Measurements from ENCODE around the gene SORCS2.

The SORCS2 gene

DNA sequence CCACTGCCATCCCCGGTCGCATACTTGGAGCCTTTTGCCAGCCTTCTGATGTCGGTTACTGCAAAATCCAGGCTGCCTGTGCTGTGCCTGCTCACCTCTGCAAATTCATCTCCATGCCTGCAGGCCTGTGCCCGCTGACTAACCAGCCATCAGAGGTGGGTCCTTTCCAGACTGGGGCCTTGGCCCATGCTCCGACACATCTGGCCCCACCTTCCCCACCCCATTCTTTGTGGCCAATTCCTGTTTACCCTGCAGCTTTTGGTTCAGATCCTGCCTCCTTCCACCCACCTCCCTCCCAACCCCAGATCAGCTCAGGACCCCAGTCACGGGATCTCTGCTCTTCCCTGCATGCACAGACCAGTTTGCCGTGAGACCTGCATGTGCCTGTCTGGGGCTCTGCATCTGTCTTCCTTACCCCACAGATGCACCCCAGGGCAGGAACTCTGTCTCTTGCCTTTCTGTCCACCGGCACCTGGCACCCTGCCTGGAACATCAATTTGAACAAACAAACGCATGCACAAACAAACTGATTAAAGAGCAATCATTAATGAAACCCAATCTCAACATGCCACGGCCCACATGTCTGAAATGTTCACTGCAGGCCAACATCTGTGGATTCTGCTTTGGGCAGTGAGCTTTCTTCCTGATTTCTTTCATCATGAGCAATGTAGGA is 355.2 kb downstream of the SORCS2 start:
- no peaks in the 10 kb centered on the region for H3K4me1 ChIP-seq (ENCODE audit: control insufficient read depth, insufficient read depth, low read length)
- H3K9me3 ChIP-seq (ENCODE audit: control insufficient read depth, insufficient read depth, low read length), result peaks cover 5% of the 10 kb centered on the region; the same call in 1 of the 2 replicates
- no peak overlapping the region for H3K9ac ChIP-seq (ENCODE audit: low read depth, low read length)
- H3K4me3 ChIP-seq (ENCODE audit: low read depth, low read length), result no peak overlapping the region
- H3K36me3 ChIP-seq (ENCODE audit: control insufficient read depth, insufficient read depth, low read length), result no peaks in the 10 kb centered on the region
- no peak overlapping the region for H3K27ac ChIP-seq (ENCODE audit: low read depth, low read length)
- no peaks in the 10 kb centered on the region for H3K27me3 ChIP-seq (ENCODE audit: control insufficient read depth, insufficient read depth, low read length)

- H3K27me3 ChIP-seq (ENCODE audit: control insufficient read depth, insufficient read depth, low read length), result no peaks in the 10 kb centered on the region
- H3K9me3 ChIP-seq (ENCODE audit: control insufficient read depth, insufficient read depth, low read length), result peaks cover 23% of the 10 kb centered on the region
- H3K36me3 ChIP-seq (ENCODE audit: control insufficient read depth, insufficient read depth, low read length), result no peaks in the 10 kb centered on the region
- H3K4me1 ChIP-seq (ENCODE audit: control insufficient read depth, insufficient read depth, low read length), result no peaks in the 10 kb centered on the region
- H3K27ac ChIP-seq (ENCODE audit: low read depth, low read length), result no peak overlapping the region
- H3K4me3 ChIP-seq (ENCODE audit: low read depth, low read length), result no peak overlapping the region
- H3K9ac ChIP-seq (ENCODE audit: low read depth, low read length), result no peak overlapping the region
Observed at GRCh38 chr4:7549866-7550265, 357.5 kb downstream of the SORCS2 start.

- H3K27ac ChIP-seq (ENCODE audit: low read depth, low read length), result no peak overlapping the region
- no peak overlapping the region for H3K9ac ChIP-seq (ENCODE audit: low read depth, low read length)
- peaks cover 23% of the 10 kb centered on the region for H3K9me3 ChIP-seq (ENCODE audit: control insufficient read depth, insufficient read depth, low read length)
- H3K4me1 ChIP-seq (ENCODE audit: control insufficient read depth, insufficient read depth, low read length), result no peaks in the 10 kb centered on the region
- H3K36me3 ChIP-seq (ENCODE audit: control insufficient read depth, insufficient read depth, low read length), result no peaks in the 10 kb centered on the region
- no peaks in the 10 kb centered on the region for H3K27me3 ChIP-seq (ENCODE audit: control insufficient read depth, insufficient read depth, low read length)
- no peak overlapping the region for H3K4me3 ChIP-seq (ENCODE audit: low read depth, low read length)
Observed at GRCh38 chr4:7552466-7552865, 360.1 kb downstream of the SORCS2 start.

DNA sequence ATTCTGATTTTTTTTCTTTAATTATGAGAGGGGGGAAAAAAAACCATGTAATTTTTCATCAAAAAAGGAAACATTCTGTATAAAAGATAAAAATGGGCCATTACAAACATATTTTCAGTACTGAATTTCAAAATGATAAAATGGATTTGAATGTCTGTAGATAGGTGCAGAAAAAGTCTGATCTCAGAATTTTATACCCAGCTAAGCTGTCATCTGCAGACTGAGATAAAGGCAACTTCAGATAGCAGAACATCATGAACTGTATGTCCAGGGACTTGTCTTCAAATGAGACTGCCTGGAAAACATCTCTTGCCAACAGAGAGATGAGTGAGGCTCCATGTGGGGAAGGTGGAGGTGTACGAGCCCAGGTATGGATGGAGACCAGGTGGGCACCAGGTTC is 360.9 kb downstream of the SORCS2 start:
- H3K27me3 ChIP-seq (ENCODE audit: control insufficient read depth, insufficient read depth, low read length), result no peaks in the 10 kb centered on the region
- no peak overlapping the region for H3K27ac ChIP-seq (ENCODE audit: low read depth, low read length)
- no peaks in the 10 kb centered on the region for H3K4me1 ChIP-seq (ENCODE audit: control insufficient read depth, insufficient read depth, low read length)
- H3K4me3 ChIP-seq (ENCODE audit: low read depth, low read length), result no peak overlapping the region
- no peak overlapping the region for H3K9ac ChIP-seq (ENCODE audit: low read depth, low read length)
- no peaks in the 10 kb centered on the region for H3K36me3 ChIP-seq (ENCODE audit: control insufficient read depth, insufficient read depth, low read length)
- peaks cover 23% of the 10 kb centered on the region for H3K9me3 ChIP-seq (ENCODE audit: control insufficient read depth, insufficient read depth, low read length)

- Histone ChIP-seq H3K9ac (ENCODE audit: low read depth, low read length) (no peak overlapping the region), H3K9me3 (ENCODE audit: control insufficient read depth, insufficient read depth, low read length) (peaks cover 23% of the 10 kb centered on the region), H3K4me1 (ENCODE audit: control insufficient read depth, insufficient read depth, low read length) (no peaks in the 10 kb centered on the region), H3K27ac (ENCODE audit: low read depth, low read length) (no peak overlapping the region), H3K27me3 (ENCODE audit: control insufficient read depth, insufficient read depth, low read length) (no peaks in the 10 kb centered on the region), H3K4me3 (ENCODE audit: low read depth, low read length) (no peak overlapping the region), H3K36me3 (ENCODE audit: control insufficient read depth, insufficient read depth, low read length) (no peaks in the 10 kb centered on the region)
Observed at GRCh38 chr4:7554905-7555304, 362.6 kb downstream of the SORCS2 start.

GRCh38 chr4:7556558-7556957 is 364.2 kb downstream of the SORCS2 start:
- Histone ChIP-seq H3K9ac (ENCODE audit: low read depth, low read length) (no peak overlapping the region), H3K9me3 (ENCODE audit: control insufficient read depth, insufficient read depth, low read length) (peaks cover 23% of the 10 kb centered on the region), H3K36me3 (ENCODE audit: control insufficient read depth, insufficient read depth, low read length) (no peaks in the 10 kb centered on the region), H3K4me3 (ENCODE audit: low read depth, low read length) (no peak overlapping the region), H3K27me3 (ENCODE audit: control insufficient read depth, insufficient read depth, low read length) (no peaks in the 10 kb centered on the region), H3K4me1 (ENCODE audit: control insufficient read depth, insufficient read depth, low read length) (no peaks in the 10 kb centered on the region), H3K27ac (ENCODE audit: low read depth, low read length) (no peak overlapping the region)

DNA sequence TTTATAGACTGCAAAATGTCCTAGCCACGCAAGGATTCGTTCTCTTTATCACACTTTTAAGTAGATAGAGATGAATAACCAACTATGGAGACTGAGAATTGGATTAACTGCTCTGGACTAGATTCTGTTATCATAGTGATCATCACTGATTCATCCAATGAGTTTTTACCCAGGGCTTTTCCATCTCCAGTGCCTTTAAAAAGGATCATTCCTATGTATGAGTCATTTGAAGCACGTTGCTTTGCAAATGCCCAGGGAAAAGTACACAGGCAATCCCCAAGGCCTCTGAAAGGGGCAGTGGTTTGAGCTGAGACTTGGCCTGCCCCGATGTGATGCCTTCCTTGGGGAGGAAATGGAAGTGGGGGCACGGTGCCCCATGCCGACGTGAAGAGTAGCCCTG is 365.1 kb downstream of the SORCS2 start:
- H3K36me3 ChIP-seq (ENCODE audit: control insufficient read depth, insufficient read depth, low read length), result no peaks in the 10 kb centered on the region
- no peaks in the 10 kb centered on the region for H3K4me1 ChIP-seq (ENCODE audit: control insufficient read depth, insufficient read depth, low read length)
- H3K27ac ChIP-seq (ENCODE audit: low read depth, low read length), result no peak overlapping the region
- no peak overlapping the region for H3K4me3 ChIP-seq (ENCODE audit: low read depth, low read length)
- H3K27me3 ChIP-seq (ENCODE audit: control insufficient read depth, insufficient read depth, low read length), result no peaks in the 10 kb centered on the region
- H3K9me3 ChIP-seq (ENCODE audit: control insufficient read depth, insufficient read depth, low read length), result peaks cover 18% of the 10 kb centered on the region
- H3K9ac ChIP-seq (ENCODE audit: low read depth, low read length), result no peak overlapping the region

DNA sequence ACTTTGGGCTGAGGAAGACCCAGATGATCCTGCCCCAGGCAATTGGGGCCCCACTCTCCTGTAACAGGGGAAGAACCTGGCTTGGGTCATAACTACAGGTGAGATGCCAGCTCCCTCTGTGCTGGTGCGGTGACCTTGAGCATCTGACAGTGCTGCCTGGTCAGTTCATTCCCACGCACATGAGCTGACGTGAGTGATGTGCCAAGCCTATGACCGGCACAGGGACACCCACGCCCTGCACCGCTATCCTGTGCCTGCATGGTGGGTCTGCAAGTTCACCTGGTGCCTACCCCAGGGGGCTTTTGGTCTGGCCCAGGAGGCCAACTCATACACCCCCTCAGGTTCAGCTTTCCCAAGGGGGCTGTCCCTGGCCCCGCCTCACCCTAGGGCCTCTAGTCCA is 366.1 kb downstream of the SORCS2 start:
- H3K36me3 ChIP-seq (ENCODE audit: control insufficient read depth, insufficient read depth, low read length), result no peaks in the 10 kb centered on the region
- H3K9me3 ChIP-seq (ENCODE audit: control insufficient read depth, insufficient read depth, low read length), result peaks cover 8% of the 10 kb centered on the region
- H3K4me1 ChIP-seq (ENCODE audit: control insufficient read depth, insufficient read depth, low read length), result no peaks in the 10 kb centered on the region
- no peaks in the 10 kb centered on the region for H3K27me3 ChIP-seq (ENCODE audit: control insufficient read depth, insufficient read depth, low read length)
- no peak overlapping the region for H3K9ac ChIP-seq (ENCODE audit: low read depth, low read length)
- no peak overlapping the region for H3K27ac ChIP-seq (ENCODE audit: low read depth, low read length)
- H3K4me3 ChIP-seq (ENCODE audit: low read depth, low read length), result no peak overlapping the region

DNA sequence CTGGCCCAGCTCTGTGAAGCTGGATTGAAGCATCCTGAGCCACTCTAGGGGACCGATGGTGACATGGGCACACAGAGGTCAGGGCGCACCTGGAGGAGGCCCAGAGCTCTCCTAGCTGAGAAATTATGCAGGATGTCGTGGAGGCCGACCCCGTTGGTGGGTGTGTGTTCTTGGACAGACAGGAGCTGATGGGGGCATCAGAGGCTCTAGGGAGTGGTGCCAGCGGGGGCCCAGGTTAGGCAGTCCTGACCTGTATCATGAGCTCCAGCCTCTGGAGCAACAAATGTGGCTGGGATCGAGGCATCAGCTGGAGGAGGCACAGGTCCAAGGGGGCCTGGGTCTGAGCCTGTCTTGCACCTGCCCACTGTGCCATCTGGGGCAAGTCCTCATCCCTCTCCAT is 367.0 kb downstream of the SORCS2 start:
- Histone ChIP-seq H3K9ac (ENCODE audit: low read depth, low read length) (no peak overlapping the region), H3K27me3 (ENCODE audit: control insufficient read depth, insufficient read depth, low read length) (no peaks in the 10 kb centered on the region), H3K9me3 (ENCODE audit: control insufficient read depth, insufficient read depth, low read length) (peaks cover under 1% of the 10 kb centered on the region; the same call in 1 of the 2 replicates), H3K4me3 (ENCODE audit: low read depth, low read length) (no peak overlapping the region), H3K36me3 (ENCODE audit: control insufficient read depth, insufficient read depth, low read length) (no peaks in the 10 kb centered on the region), H3K27ac (ENCODE audit: low read depth, low read length) (no peak overlapping the region), H3K4me1 (ENCODE audit: control insufficient read depth, insufficient read depth, low read length) (no peaks in the 10 kb centered on the region)

DNA sequence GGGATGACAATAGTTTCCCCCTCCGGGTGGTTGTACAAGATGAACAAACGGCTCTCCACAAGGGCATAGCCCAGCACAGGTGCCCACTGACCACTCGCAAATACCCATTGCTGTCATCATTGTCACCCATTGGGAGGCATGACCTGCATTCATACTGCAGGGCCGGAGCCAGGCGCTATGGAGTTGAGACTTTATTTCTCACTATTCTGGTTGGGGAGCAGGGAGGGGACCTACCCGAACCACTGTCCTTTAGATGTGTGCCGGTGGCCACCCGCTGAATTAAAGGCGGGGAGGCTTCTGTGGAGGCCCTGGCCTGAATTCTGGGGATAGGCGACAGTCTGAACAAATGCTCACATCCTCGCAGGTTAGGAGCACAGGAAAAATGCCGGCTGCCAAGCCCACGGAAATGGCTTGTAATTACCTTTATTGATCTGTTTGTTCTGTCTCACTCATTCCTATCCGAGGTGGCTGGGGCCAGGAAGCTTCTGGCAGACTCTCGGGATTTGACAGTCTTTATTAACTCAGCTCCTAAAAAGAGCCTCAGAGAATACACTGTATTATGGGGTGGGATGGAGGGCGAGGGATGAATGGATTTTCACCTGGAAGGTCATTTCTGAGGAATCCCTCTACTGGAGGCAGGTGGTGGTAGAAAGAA is 367.5 kb downstream of the SORCS2 start:
- no peak overlapping the region for H3K4me3 ChIP-seq (ENCODE audit: low read depth, low read length)
- H3K27ac ChIP-seq (ENCODE audit: low read depth, low read length), result no peak overlapping the region
- H3K9ac ChIP-seq (ENCODE audit: low read depth, low read length), result no peak overlapping the region
- no peaks in the 10 kb centered on the region for H3K4me1 ChIP-seq (ENCODE audit: control insufficient read depth, insufficient read depth, low read length)
- no peaks in the 10 kb centered on the region for H3K27me3 ChIP-seq (ENCODE audit: control insufficient read depth, insufficient read depth, low read length)
- H3K36me3 ChIP-seq (ENCODE audit: control insufficient read depth, insufficient read depth, low read length), result no peaks in the 10 kb centered on the region
- no peaks in the 10 kb centered on the region; the same call in 1 of the 2 replicates for H3K9me3 ChIP-seq (ENCODE audit: control insufficient read depth, insufficient read depth, low read length)

DNA sequence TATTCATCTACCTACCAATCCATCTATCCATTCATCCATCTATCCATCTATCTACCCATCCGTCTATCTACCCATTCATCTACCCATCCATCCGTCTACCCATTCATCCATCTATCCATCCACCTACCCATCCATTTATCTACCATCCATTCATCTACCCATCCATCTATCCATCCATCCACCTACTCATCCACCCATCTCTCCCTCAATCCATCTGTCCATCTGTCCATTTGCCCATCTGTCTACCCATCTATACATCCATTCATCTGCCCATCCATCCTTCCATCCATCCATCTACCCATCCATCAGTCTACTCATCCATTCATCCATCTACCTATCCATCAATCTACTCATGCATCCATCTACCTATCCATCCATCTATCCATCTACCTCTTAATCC is 369.2 kb downstream of the SORCS2 start:
- Histone ChIP-seq H3K9me3 (ENCODE audit: control insufficient read depth, insufficient read depth, low read length) (peaks cover 6% of the 10 kb centered on the region), H3K27me3 (ENCODE audit: control insufficient read depth, insufficient read depth, low read length) (no peaks in the 10 kb centered on the region), H3K4me3 (ENCODE audit: low read depth, low read length) (no peak overlapping the region), H3K9ac (ENCODE audit: low read depth, low read length) (no peak overlapping the region), H3K4me1 (ENCODE audit: control insufficient read depth, insufficient read depth, low read length) (no peaks in the 10 kb centered on the region), H3K36me3 (ENCODE audit: control insufficient read depth, insufficient read depth, low read length) (no peaks in the 10 kb centered on the region), H3K27ac (ENCODE audit: low read depth, low read length) (no peak overlapping the region)

Measured in HUES48 (cell line).